Stimulated activated naive B cell treated with anti-CD40 and anti-IgM and Interleukin-4, amounts not matched to agents 10 μg/mL and 1 μg/mL and 100 μg/mL, for 72 hours (primary cell): ENCODE measurements around the gene POU4F1.

Source experiments
- ATAC-seq, 2 donors: fragments of 150-1000 bp; cut with Tn5 transposase; replicated peaks; 2 replicates each; pipeline ENCODE4 v1.10.0; 2021; ENCODE audit warnings: moderate library complexity in 1 of 2
- DNase-seq: peaks from one replicate; pipeline ENCODE4 v3.0.0; 2021
- H3K27ac Mint-ChIP-seq: one replicate; pipeline ENCODE4 v1.8.0; 2022; ENCODE audit warnings: mild to moderate bottlenecking, mixed read lengths
- H3K27me3 Mint-ChIP-seq, 2 donors: one replicate each; pipeline ENCODE4 v1.8.0; 2022; ENCODE audit warnings: mixed read lengths in 2 of 2
- H3K36me3 Mint-ChIP-seq, 2 donors: one replicate each; pipeline ENCODE4 v1.8.0; 2022; ENCODE audit warnings: mixed read lengths in 2 of 2, mild to moderate bottlenecking in 1 of 2
- H3K4me1 Mint-ChIP-seq, 2 donors: one replicate each; pipeline ENCODE4 v1.8.0; 2022; ENCODE audit warnings: mixed read lengths in 2 of 2, mild to moderate bottlenecking in 1 of 2
- H3K4me3 Mint-ChIP-seq, 2 donors: one replicate each; pipeline ENCODE4 v1.8.0; 2022; ENCODE audit warnings: mild to moderate bottlenecking in 2 of 2, mixed read lengths in 2 of 2, moderate library complexity in 1 of 2
- H3K9me3 Mint-ChIP-seq, 2 donors: one replicate each; pipeline ENCODE4 v1.8.0; 2022; ENCODE audit warnings: mixed read lengths in 2 of 2, mild to moderate bottlenecking in 1 of 2

POU4F1 gene

GRCh38 chr13:78589206-78589605, 14.1 kb downstream of the POU4F1 start:
- no peak overlapping the region for H3K27ac Mint-ChIP-seq
- no peak for DNase-seq
- H3K36me3 Mint-ChIP-seq = peaks cover 0 to 11% of the 10 kb centered on the region in 2 donors
- no peak for ATAC-seq
- H3K9me3 Mint-ChIP-seq = peaks cover 10 to 11% of the 10 kb centered on the region in 2 donors
- peaks cover 7 to 10% of the 10 kb centered on the region in 2 donors for H3K4me1 Mint-ChIP-seq
- peaks cover 70 to 83% of the 10 kb centered on the region in 2 donors for H3K27me3 Mint-ChIP-seq
- H3K4me3 Mint-ChIP-seq = no peak overlapping the region

- Mint-ChIP-seq H3K4me1 (peaks cover 7 to 10% of the 10 kb centered on the region in 2 donors), H3K27ac (no peak overlapping the region), H3K4me3 (peak overlapping the region in 1 of 2 donors; percentile 36), H3K27me3 (peaks cover 58 to 70% of the 10 kb centered on the region in 2 donors), H3K36me3 (peaks cover 0 to 9% of the 10 kb centered on the region in 2 donors), H3K9me3 (peaks cover 10 to 11% of the 10 kb centered on the region in 2 donors)
- DNase-seq (no peak), ATAC-seq (no peak)
Observed at GRCh38 chr13:78587395-78587794, 16.0 kb downstream of the POU4F1 start.

GRCh38 chr13:78586706-78587105, 16.6 kb downstream of the POU4F1 start:
- no peak for ATAC-seq

GRCh38 chr13:78576261-78576660, 27.1 kb downstream of the POU4F1 start:
- Mint-ChIP-seq H3K9me3 (peaks cover 0 to 1% of the 10 kb centered on the region in 2 donors), H3K27ac (no peak overlapping the region), H3K4me1 (no peaks in the 10 kb centered on the region), H3K36me3 (no peaks in the 10 kb centered on the region), H3K27me3 (peaks cover 30 to 31% of the 10 kb centered on the region in 2 donors), H3K4me3 (no peak overlapping the region)
- DNase-seq = no peak
- no peak for ATAC-seq

More at GRCh38 chr13:78586706-78587105, 16.6 kb downstream of the POU4F1 start:
- DNase-seq = no peak
- peaks cover 52 to 63% of the 10 kb centered on the region in 2 donors for H3K27me3 Mint-ChIP-seq
- H3K36me3 Mint-ChIP-seq = peaks cover 0 to 9% of the 10 kb centered on the region in 2 donors
- H3K9me3 Mint-ChIP-seq = peaks cover 10 to 11% of the 10 kb centered on the region in 2 donors
- peaks cover 7 to 10% of the 10 kb centered on the region in 2 donors for H3K4me1 Mint-ChIP-seq
- H3K27ac Mint-ChIP-seq = no peak overlapping the region
- peak overlapping the region; percentile 56 to 66 for H3K4me3 Mint-ChIP-seq

- no peak for DNase-seq
- Mint-ChIP-seq H3K27ac (no peak overlapping the region), H3K36me3 (no peaks in the 10 kb centered on the region), H3K4me3 (no peak overlapping the region), H3K27me3 (peaks cover 17 to 26% of the 10 kb centered on the region in 2 donors), H3K9me3 (peaks cover 0 to 1% of the 10 kb centered on the region in 2 donors), H3K4me1 (no peaks in the 10 kb centered on the region)
- no peak for ATAC-seq
Observed at GRCh38 chr13:78572459-78572858, 30.9 kb downstream of the POU4F1 start.

- Mint-ChIP-seq H3K27ac (no peak overlapping the region), H3K9me3 (no peaks in the 10 kb centered on the region), H3K27me3 (peaks cover 7 to 19% of the 10 kb centered on the region in 2 donors), H3K36me3 (no peaks in the 10 kb centered on the region), H3K4me1 (no peaks in the 10 kb centered on the region), H3K4me3 (no peak overlapping the region)
- DNase-seq (no peak), ATAC-seq (no peak)
Observed at GRCh38 chr13:78569029-78569428, 34.3 kb downstream of the POU4F1 start.

GRCh38 chr13:78566631-78567030, 36.7 kb downstream of the POU4F1 start:
- no peaks in the 10 kb centered on the region for H3K9me3 Mint-ChIP-seq
- no peak overlapping the region for H3K27ac Mint-ChIP-seq
- no peaks in the 10 kb centered on the region for H3K36me3 Mint-ChIP-seq
- DNase-seq = no peak
- H3K27me3 Mint-ChIP-seq = peaks cover 7 to 23% of the 10 kb centered on the region in 2 donors
- no peak overlapping the region for H3K4me3 Mint-ChIP-seq
- no peaks in the 10 kb centered on the region for H3K4me1 Mint-ChIP-seq
- no peak for ATAC-seq

GRCh38 chr13:78562237-78562889, 41.0 kb downstream of the POU4F1 start:
- H3K36me3 Mint-ChIP-seq = no peaks in the 10 kb centered on the region
- ATAC-seq (peak in 1 of 2 donors; percentile 42), DNase-seq (no peak)
- no peaks in the 10 kb centered on the region for H3K4me1 Mint-ChIP-seq
- no peak overlapping the region for H3K4me3 Mint-ChIP-seq
- no peaks in the 10 kb centered on the region for H3K9me3 Mint-ChIP-seq
- peaks cover 6 to 26% of the 10 kb centered on the region in 2 donors for H3K27me3 Mint-ChIP-seq
- H3K27ac Mint-ChIP-seq = no peak overlapping the region
